ENCODE results near the gene CFAP61.

CFAP61 gene

DNA sequence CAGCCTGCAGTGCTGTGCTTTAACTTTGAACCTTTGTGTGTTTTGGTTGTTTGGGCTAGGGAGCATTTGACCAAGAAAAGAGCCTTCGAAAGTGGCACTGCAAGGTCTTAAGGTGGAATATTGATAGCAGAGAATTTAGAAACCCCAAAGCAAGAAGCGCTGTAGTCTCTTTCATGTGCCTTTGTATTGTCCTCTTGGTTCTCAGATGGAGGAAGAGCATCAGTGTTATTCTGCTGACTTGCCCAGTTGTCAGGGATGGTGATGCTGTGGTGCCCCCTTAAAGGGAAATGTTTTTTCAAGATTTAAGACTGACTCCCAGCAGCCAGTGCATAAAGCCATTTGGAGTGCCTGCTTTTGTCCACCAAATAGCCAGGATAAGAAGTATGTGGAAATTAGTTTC lies 212.9 kb downstream of the CFAP61 start:
- H3K4me3 ChIP-seq (ENCODE audit: low read depth, low read length) = no peak overlapping the region
- no peak overlapping the region for H2BK12ac ChIP-seq (ENCODE audit: low read length)
- no peak overlapping the region for H3K27ac ChIP-seq (ENCODE audit: low read depth, low read length)
- H3K9ac ChIP-seq (ENCODE audit: low read length) = no peak overlapping the region
- no peak overlapping the region for H2BK5ac ChIP-seq (ENCODE audit: low read depth, low read length, poor library complexity)
- no peaks in the 10 kb centered on the region for H3K36me3 ChIP-seq (ENCODE audit: control insufficient read depth in 1 of 2, insufficient read depth in 2 of 2, low read length in 2 of 2)
- no peak overlapping the region for H3K4ac ChIP-seq (ENCODE audit: low read depth, low read length)
- H2AFZ ChIP-seq (ENCODE audit: insufficient read depth, low read length, poor library complexity) = no peak overlapping the region
- DNase-seq = no peak
- H3K79me2 ChIP-seq (ENCODE audit: control insufficient read depth, insufficient read depth, low read length, poor library complexity) = no peaks in the 10 kb centered on the region
- no peak overlapping the region for H4K91ac ChIP-seq (ENCODE audit: low read depth, low read length)
- H3K4me2 ChIP-seq (ENCODE audit: low read length) = no peak overlapping the region
- H3K23ac ChIP-seq (ENCODE audit: low read length) = no peak overlapping the region
- no peak overlapping the region for H2AK5ac ChIP-seq (ENCODE audit: low read length)
- no peak overlapping the region for H3K18ac ChIP-seq (ENCODE audit: low read length)
- H3K27me3 ChIP-seq (ENCODE audit: insufficient read depth, low read length) = no peaks in the 10 kb centered on the region
- no peaks in the 10 kb centered on the region for H3K79me1 ChIP-seq (ENCODE audit: low read length)
- no CpG with 5 or more reads among the region's 2 CpGs for WGBS (ENCODE audit: extremely low coverage, insufficient coverage, insufficient read length)
- H3K9me3 ChIP-seq (ENCODE audit: insufficient read depth, low read depth, low read length) = no peaks in the 10 kb centered on the region
- no peaks in the 10 kb centered on the region for H3K4me1 ChIP-seq (ENCODE audit: control insufficient read depth in 1 of 2, insufficient read depth in 2 of 2, low read length in 2 of 2)
- no peak overlapping the region for H3K14ac ChIP-seq (ENCODE audit: low read length)
- no peak overlapping the region for H4K12ac ChIP-seq (ENCODE audit: low read depth, low read length)
- H2BK120ac ChIP-seq (ENCODE audit: insufficient read depth, low read length, poor library complexity) = no peak overlapping the region
- no peak overlapping the region for H4K8ac ChIP-seq (ENCODE audit: low read depth, low read length)

DNA sequence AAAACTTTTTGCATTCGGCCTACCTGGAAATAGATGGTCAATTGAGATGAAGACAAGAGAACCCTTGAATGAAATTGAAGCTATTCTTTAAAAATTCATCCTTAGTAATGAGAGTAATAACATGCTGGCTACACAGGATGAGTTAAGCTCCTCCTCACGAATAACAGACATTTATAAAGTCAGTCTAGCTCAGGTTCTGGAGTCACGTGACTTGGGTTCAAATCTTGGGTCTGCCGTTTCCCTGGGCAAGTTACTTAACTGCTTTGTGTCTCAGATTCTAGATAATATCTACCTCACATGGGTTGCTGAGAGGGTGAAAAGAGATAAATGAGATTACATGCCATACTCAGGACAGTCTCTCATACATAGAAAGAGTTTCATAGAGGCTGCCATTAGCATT lies 214.2 kb downstream of the CFAP61 start:
- no peak overlapping the region for H4K91ac ChIP-seq (ENCODE audit: low read depth, low read length)
- H3K14ac ChIP-seq (ENCODE audit: low read length) = no peak overlapping the region
- no peak overlapping the region for H3K9ac ChIP-seq (ENCODE audit: low read length)
- no peak overlapping the region for H2AK5ac ChIP-seq (ENCODE audit: low read length)
- H3K27me3 ChIP-seq (ENCODE audit: insufficient read depth, low read length) = no peaks in the 10 kb centered on the region
- H3K79me2 ChIP-seq (ENCODE audit: control insufficient read depth, insufficient read depth, low read length, poor library complexity) = no peaks in the 10 kb centered on the region
- no peaks in the 10 kb centered on the region for H3K79me1 ChIP-seq (ENCODE audit: low read length)
- no peak overlapping the region for H3K18ac ChIP-seq (ENCODE audit: low read length)
- no peak overlapping the region for H2BK12ac ChIP-seq (ENCODE audit: low read length)
- no peak overlapping the region for H3K4ac ChIP-seq (ENCODE audit: low read depth, low read length)
- H3K4me3 ChIP-seq (ENCODE audit: low read depth, low read length) = no peak overlapping the region
- DNase-seq = no peak
- no peak overlapping the region for H3K27ac ChIP-seq (ENCODE audit: low read depth, low read length)
- no peak overlapping the region for H2BK5ac ChIP-seq (ENCODE audit: low read depth, low read length, poor library complexity)
- no CpG with 5 or more reads among the region's 4 CpGs for WGBS (ENCODE audit: extremely low coverage, insufficient coverage, insufficient read length)
- no peak overlapping the region for H3K4me2 ChIP-seq (ENCODE audit: low read length)
- no peak overlapping the region for H3K23ac ChIP-seq (ENCODE audit: low read length)
- no peaks in the 10 kb centered on the region for H3K9me3 ChIP-seq (ENCODE audit: insufficient read depth, low read depth, low read length)
- H3K4me1 ChIP-seq (ENCODE audit: control insufficient read depth in 1 of 2, insufficient read depth in 2 of 2, low read length in 2 of 2) = no peaks in the 10 kb centered on the region
- H4K8ac ChIP-seq (ENCODE audit: low read depth, low read length) = no peak overlapping the region
- no peak overlapping the region for H2AFZ ChIP-seq (ENCODE audit: insufficient read depth, low read length, poor library complexity)
- H3K36me3 ChIP-seq (ENCODE audit: control insufficient read depth in 1 of 2, insufficient read depth in 2 of 2, low read length in 2 of 2) = no peaks in the 10 kb centered on the region
- H2BK120ac ChIP-seq (ENCODE audit: insufficient read depth, low read length, poor library complexity) = no peak overlapping the region
- H4K12ac ChIP-seq (ENCODE audit: low read depth, low read length) = no peak overlapping the region

DNA sequence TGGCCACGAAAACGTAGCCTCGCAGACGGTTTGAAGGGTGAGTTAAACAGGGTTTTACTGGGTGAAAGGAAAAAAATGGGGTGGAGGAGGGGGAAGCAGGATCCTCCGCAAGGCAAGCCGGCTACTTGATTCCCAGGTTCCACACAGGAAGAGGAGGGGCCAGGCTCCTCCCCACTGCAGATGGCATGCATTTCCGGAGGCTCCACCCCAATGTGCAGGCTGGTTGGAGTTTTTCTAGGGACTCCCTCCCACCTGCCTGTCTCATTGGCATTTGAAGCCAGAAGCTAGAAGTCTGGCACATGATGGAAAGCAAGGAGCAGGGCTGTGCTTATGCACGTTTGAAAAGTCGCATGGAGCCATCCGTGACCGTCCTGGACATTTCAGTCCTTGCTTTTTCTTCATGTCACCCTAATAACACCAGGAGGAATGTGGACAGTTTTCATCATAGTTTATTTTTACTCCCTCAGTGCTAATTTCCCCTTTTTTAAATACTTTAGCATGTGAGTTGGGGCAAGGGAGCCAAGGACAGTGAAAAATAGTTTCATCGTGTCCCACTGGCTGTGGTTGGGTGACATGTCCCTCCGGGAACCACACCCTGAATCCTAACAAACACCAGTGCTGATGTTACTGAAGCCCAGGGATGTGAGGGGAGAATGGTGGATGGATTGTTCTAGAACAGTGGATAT lies 215.5 kb downstream of the CFAP61 start:
- Histone ChIP-seq H3K23ac (ENCODE audit: low read length) (no peak overlapping the region), H4K91ac (ENCODE audit: low read depth, low read length) (no peak overlapping the region), H3K4me1 (ENCODE audit: control insufficient read depth in 1 of 2, insufficient read depth in 2 of 2, low read length in 2 of 2) (no peaks in the 10 kb centered on the region), H4K8ac (ENCODE audit: low read depth, low read length) (no peak overlapping the region), H2BK120ac (ENCODE audit: insufficient read depth, low read length, poor library complexity) (no peak overlapping the region), H3K9ac (ENCODE audit: low read length) (no peak overlapping the region), H2BK5ac (ENCODE audit: low read depth, low read length, poor library complexity) (no peak overlapping the region), H3K79me1 (ENCODE audit: low read length) (no peaks in the 10 kb centered on the region), H3K79me2 (ENCODE audit: control insufficient read depth, insufficient read depth, low read length, poor library complexity) (no peaks in the 10 kb centered on the region), H3K4me2 (ENCODE audit: low read length) (no peak overlapping the region), H3K18ac (ENCODE audit: low read length) (no peak overlapping the region), H3K4me3 (ENCODE audit: low read depth, low read length) (no peak overlapping the region), H3K4ac (ENCODE audit: low read depth, low read length) (no peak overlapping the region), H3K27me3 (ENCODE audit: insufficient read depth, low read length) (no peaks in the 10 kb centered on the region), H2AFZ (ENCODE audit: insufficient read depth, low read length, poor library complexity) (no peak overlapping the region), H3K9me3 (ENCODE audit: insufficient read depth, low read depth, low read length) (no peaks in the 10 kb centered on the region), H4K12ac (ENCODE audit: low read depth, low read length) (no peak overlapping the region), H3K14ac (ENCODE audit: low read length) (no peak overlapping the region), H2AK5ac (ENCODE audit: low read length) (no peak overlapping the region), H3K36me3 (ENCODE audit: control insufficient read depth in 1 of 2, insufficient read depth in 2 of 2, low read length in 2 of 2) (no peaks in the 10 kb centered on the region), H2BK12ac (ENCODE audit: low read length) (no peak overlapping the region), H3K27ac (ENCODE audit: low read depth, low read length) (no peak overlapping the region)
- WGBS (ENCODE audit: extremely low coverage, insufficient coverage, insufficient read length) = no CpG with 5 or more reads among the region's 13 CpGs
- DNase-seq = no peak

DNA sequence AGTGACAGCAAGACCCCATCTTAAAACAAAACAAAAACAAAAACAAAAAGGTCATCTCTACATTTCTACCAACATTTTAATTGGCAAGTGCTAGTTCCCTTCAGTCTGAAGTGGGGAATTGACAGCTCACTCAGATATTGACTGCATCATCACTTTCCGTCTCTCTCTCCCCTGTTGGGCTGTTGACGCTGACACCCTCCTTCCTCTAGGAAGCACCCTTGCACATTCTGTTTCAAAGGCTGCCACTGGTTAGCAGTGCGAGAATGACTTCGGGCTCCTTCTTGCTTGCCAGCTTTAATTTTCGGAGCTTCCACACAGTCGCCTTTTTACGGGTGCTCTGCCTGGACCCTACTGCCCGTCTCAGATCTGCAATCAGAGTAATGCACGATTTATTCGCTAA lies 218.9 kb downstream of the CFAP61 start:
- Histone ChIP-seq H4K12ac (ENCODE audit: low read depth, low read length) (no peak overlapping the region), H4K91ac (ENCODE audit: low read depth, low read length) (no peak overlapping the region), H3K4ac (ENCODE audit: low read depth, low read length) (no peak overlapping the region), H2BK120ac (ENCODE audit: insufficient read depth, low read length, poor library complexity) (no peak overlapping the region), H3K4me2 (ENCODE audit: low read length) (no peak overlapping the region), H2BK5ac (ENCODE audit: low read depth, low read length, poor library complexity) (no peak overlapping the region), H3K27me3 (ENCODE audit: insufficient read depth, low read length) (no peaks in the 10 kb centered on the region), H3K27ac (ENCODE audit: low read depth, low read length) (no peak overlapping the region), H3K9ac (ENCODE audit: low read length) (no peak overlapping the region), H2BK12ac (ENCODE audit: low read length) (no peak overlapping the region), H3K18ac (ENCODE audit: low read length) (no peak overlapping the region), H3K79me2 (ENCODE audit: control insufficient read depth, insufficient read depth, low read length, poor library complexity) (no peaks in the 10 kb centered on the region), H2AK5ac (ENCODE audit: low read length) (no peak overlapping the region), H3K4me3 (ENCODE audit: low read depth, low read length) (no peak overlapping the region), H3K14ac (ENCODE audit: low read length) (no peak overlapping the region), H3K23ac (ENCODE audit: low read length) (no peak overlapping the region), H3K4me1 (ENCODE audit: control insufficient read depth in 1 of 2, insufficient read depth in 2 of 2, low read length in 2 of 2) (no peaks in the 10 kb centered on the region), H3K79me1 (ENCODE audit: low read length) (no peaks in the 10 kb centered on the region), H2AFZ (ENCODE audit: insufficient read depth, low read length, poor library complexity) (no peak overlapping the region), H4K8ac (ENCODE audit: low read depth, low read length) (no peak overlapping the region), H3K9me3 (ENCODE audit: insufficient read depth, low read depth, low read length) (peaks cover 2% of the 10 kb centered on the region), H3K36me3 (ENCODE audit: control insufficient read depth in 1 of 2, insufficient read depth in 2 of 2, low read length in 2 of 2) (no peaks in the 10 kb centered on the region)
- DNase-seq = no peak
- WGBS (ENCODE audit: extremely low coverage, insufficient coverage, insufficient read length) = no CpG with 5 or more reads among the region's 10 CpGs

Data from trophoblast cell (in vitro differentiated cells and primary cell).